ENCODE results near the gene PM20D2.

The PM20D2 gene

GRCh38 chr6:89145956-89146717 lies at the start of gene PM20D2:
Gene PM20D2 (plus strand): TSS chr6:89146055. CDS start chr6:89146145, 90 bp downstream.
- no peak for TF ChIP-seq CTCF (IDR thresholded peaks at IDR 0.05; ENCODE audit: control extremely low read depth, extremely low read depth, low read depth, missing control alignments)
- POLR2A ChIA-PET = interaction anchor here (1.9 kb wide), 1 partner anchor 65 kb away, joined by 17 read pairs; the partner anchor contains the start of gene PNRC1
- CTCF ChIA-PET = interaction anchor here (1.0 to 2.5 kb wide), 7 partner anchors 9 to 164 kb away, joined by 3 to 7 read pairs (median 4); no protein-coding TSS in a partner anchor
- peak; percentile 83 for DNase-seq (ENCODE audit: extremely low spot score)

GRCh38 chr6:89098461-89098860 lies 47.4 kb upstream of the PM20D2 start:
- no peak for TF ChIP-seq CTCF (IDR thresholded peaks at IDR 0.05; ENCODE audit: control extremely low read depth, extremely low read depth, low read depth, missing control alignments)
- POLR2A ChIA-PET = interaction anchor here (1.0 to 1.9 kb wide), 2 partner anchors 12 to 18 kb away, joined by 3 to 8 read pairs; partner anchors contain the start of gene PNRC1
- no peak for DNase-seq (ENCODE audit: extremely low spot score)
- CTCF ChIA-PET = interaction anchor here (0.9 to 3.0 kb wide), 6 partner anchors 8 to 116 kb away, joined by 3 to 11 read pairs (median 6); no protein-coding TSS in a partner anchor

GRCh38 chr6:89100114-89100513 lies 45.7 kb upstream of the PM20D2 start:
- ChIA-PET POLR2A (no interaction called here), CTCF (interaction anchor here (1.3 to 3.0 kb wide), 5 partner anchors 9 to 117 kb away, joined by 3 to 11 read pairs (median 7); no protein-coding TSS in a partner anchor)
- no peak for DNase-seq (ENCODE audit: extremely low spot score)
- TF ChIP-seq CTCF (IDR thresholded peaks at IDR 0.05; ENCODE audit: control extremely low read depth, extremely low read depth, low read depth, missing control alignments) = no peak

- POLR2A ChIA-PET = no interaction called here
- no peak for TF ChIP-seq CTCF (IDR thresholded peaks at IDR 0.05; ENCODE audit: control extremely low read depth, extremely low read depth, low read depth, missing control alignments)
- no peak for DNase-seq (ENCODE audit: extremely low spot score)
- CTCF ChIA-PET = interaction anchor here (1.4 to 2.3 kb wide), 2 partner anchors 10 to 17 kb away, joined by 5 to 9 read pairs; no protein-coding TSS in a partner anchor
These were observed 35.6 kb upstream of the PM20D2 start for GRCh38 chr6:89110284-89110683.

- ChIA-PET POLR2A (no interaction called here), CTCF (interaction anchor here (1.2 to 2.6 kb wide), 2 partner anchors 11 to 13 kb away, joined by 6 to 9 read pairs; no protein-coding TSS in a partner anchor)
- no peak for DNase-seq (ENCODE audit: extremely low spot score)
- no peak for TF ChIP-seq CTCF (IDR thresholded peaks at IDR 0.05; ENCODE audit: control extremely low read depth, extremely low read depth, low read depth, missing control alignments)
These were observed 33.9 kb upstream of the PM20D2 start for GRCh38 chr6:89111933-89112332.

- ChIA-PET CTCF (interaction anchor here (1.4 kb wide), 1 partner anchor 133 kb away, joined by 3 read pairs; no protein-coding TSS in a partner anchor), POLR2A (no interaction called here)
- TF ChIP-seq CTCF (IDR thresholded peaks at IDR 0.05; ENCODE audit: control extremely low read depth, extremely low read depth, low read depth, missing control alignments) = no peak
- no peak for DNase-seq (ENCODE audit: extremely low spot score)
These were observed 29.2 kb upstream of the PM20D2 start for GRCh38 chr6:89116702-89117101.
